Colon (tissue), 2 donors: ENCODE results near the gene ZBTB45.
"Not testable (repeated sequence)": the region's sequence is repeated elsewhere in the genome, so short reads cannot be mapped to it uniquely, and the experiment has no call there.

Experiments used
- FAIRE-seq: peaks from 2 replicates; lab custom pipeline; 2012; peaks lifted over from hg19 to GRCh38; lab: Jason Lieb, UNC
- donor health status: control.
- donor health status: control.

ZBTB45 gene

DNA sequence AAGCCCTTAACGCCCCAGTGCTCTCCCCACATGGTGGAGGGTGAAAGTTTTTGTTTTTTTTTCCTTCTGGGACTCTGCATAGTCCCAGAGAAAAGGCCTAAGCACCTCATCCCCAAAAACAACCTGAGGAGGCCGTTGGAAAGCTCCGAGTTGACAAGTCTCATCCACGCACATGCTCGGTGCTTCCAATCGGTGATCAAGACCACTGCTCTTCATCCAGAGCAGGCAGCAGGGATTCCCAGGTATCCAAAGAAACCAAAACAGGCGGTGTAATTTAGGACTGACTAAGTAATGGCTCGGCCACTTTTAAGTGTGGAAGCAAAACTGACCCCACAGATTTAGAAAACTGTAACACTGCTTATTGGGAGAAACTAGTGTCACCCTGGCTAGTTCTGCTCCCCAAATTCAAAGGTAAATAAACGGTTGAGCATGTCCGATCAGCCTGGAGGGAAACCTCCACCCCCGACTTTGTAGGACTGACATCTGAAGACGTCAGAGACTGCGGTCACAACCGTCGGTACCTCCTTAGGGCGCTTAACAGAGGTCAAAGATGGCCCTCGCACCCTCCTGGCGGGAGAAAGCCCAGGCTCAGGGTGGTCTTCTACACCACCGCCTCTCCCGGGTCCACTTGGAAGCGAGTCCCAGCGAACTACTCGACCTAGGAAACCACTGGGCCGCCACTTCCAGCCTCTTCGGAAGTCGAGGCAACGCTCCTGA lies 44.5 kb downstream of the ZBTB45 start:
- no peak for FAIRE-seq

DNA sequence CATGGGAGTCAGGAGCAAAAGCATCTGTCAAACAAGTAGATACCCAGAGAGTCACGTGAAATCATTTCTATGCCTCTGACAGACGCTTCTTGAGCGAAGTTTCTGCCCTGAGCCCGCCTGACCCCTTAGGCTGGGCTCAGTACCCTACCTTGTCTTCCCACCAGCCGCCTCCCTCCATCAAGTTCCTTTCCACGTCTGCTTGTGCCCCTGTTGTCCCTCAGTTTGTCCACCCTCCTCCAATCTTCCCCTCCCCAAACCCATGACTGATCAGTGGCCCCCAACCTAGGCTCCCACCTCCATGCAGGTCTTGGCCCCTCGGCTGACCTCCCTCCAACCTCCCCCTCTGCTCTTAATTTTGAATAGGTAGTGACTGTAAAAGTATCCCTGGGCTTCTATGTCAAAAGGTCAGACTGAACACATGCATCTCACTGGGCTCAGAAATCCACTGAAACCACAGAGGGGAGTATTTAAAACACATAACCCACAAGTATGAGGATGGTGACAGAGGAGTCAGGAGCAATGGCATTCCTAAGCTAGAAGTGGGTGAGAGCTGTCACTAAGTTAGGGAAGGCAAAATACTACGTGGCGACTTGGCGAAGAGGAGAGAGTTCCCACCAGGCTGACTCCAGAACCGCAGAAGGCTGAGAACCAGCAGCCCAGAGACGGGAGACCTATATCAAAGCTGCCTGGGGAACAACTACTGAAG lies 45.2 kb downstream of the ZBTB45 start:
- no peak for FAIRE-seq

DNA sequence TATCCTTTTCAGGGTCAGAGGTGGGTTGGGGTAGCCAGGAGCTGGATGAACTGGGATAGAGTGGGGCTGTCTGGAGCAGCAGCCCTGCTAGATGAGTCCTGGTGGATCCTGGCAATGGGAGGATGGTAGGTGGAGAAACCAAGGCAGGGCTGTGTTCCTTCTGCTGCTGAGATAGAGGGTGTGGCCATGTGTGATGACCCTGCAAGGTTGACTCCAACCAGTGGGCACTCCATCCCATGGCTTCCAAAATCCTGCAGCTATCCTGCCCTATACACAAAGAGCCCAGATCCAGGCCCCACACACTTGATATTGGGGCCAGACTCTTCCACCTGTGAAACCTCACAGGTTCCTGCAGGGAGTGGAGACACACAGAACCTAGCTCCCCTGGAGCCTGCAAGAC lies 45.8 kb downstream of the ZBTB45 start:
- FAIRE-seq = no peak

DNA sequence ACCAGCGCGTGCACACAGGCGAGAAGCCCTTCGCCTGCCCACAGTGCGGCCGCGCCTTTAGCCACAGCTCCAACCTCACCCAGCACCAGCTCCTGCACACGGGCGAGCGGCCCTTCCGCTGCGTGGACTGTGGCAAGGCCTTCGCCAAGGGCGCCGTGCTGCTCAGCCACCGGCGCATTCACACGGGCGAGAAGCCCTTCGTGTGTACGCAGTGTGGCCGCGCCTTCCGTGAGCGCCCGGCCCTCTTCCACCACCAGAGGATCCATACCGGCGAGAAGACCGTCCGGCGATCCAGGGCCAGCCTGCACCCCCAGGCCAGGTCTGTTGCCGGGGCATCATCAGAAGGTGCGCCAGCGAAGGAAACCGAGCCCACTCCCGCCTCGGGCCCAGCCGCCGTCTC lies 47.9 kb downstream of the ZBTB45 start:
- FAIRE-seq = no peak

DNA sequence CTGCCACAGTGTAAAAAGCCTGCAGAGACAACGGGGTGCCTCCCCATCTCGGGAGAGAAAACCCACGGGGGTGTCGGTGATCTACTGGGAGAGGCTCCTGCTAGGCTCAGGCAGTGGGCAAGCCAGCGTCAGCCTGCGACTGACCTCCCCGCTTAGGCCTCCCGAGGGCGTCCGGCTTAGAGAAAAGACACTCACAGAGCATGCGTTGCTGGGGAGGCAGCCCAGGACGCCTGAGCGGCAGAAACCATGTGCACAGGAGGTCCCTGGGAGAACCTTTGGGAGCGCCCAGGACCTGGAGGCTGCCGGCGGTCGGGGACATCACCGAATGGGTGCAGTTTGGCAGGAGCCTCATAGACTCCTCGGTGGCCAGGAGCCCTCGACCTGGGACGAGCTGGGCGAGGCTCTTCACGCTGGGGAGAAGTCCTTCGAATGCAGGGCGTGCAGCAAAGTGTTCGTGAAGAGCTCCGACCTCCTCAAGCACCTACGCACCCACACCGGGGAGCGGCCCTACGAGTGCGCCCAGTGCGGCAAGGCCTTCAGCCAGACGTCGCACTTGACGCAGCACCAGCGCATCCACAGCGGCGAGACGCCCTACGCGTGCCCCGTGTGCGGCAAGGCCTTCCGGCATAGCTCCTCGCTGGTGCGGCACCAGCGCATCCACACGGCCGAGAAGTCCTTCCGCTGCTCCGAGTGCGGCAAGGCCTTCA lies 48.6 kb downstream of the ZBTB45 start:
- FAIRE-seq = not testable (repeated sequence)

DNA sequence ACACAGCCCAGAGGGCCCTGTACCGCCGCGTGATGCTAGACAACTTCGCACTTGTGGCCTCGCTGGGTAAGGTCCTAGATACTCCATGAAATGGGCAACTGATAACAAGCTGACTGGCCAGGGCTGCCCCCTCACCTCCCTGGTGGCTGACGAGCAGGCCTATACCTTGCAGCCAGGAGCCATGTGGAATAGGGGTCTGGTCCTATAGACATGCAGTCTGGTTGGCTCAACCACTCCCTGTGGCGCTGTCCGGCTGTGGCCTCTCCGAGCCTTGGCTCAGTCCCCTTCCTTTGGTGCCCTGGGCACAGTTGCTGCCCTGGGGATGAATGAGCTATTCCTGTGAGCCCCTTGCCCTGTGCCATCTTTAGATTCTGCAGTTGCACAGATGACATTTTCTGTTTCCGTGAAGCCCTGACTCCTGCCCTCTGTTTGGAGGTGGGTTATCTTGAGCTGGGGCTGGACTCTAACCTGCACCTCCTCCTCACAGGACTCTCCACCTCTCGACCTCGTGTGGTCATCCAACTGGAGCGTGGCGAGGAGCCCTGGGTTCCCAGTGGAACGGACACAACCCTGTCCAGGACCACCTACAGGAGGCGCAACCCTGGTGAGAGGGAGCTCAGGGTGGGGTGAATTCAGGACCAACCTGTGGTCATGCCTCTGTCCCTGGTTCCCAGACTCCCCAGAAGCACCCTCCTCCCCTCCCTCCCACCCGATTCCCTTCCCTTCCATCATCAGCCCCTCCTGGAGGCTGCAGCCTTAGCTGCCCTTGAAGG lies 50.2 kb downstream of the ZBTB45 start:
- no peak for FAIRE-seq

DNA sequence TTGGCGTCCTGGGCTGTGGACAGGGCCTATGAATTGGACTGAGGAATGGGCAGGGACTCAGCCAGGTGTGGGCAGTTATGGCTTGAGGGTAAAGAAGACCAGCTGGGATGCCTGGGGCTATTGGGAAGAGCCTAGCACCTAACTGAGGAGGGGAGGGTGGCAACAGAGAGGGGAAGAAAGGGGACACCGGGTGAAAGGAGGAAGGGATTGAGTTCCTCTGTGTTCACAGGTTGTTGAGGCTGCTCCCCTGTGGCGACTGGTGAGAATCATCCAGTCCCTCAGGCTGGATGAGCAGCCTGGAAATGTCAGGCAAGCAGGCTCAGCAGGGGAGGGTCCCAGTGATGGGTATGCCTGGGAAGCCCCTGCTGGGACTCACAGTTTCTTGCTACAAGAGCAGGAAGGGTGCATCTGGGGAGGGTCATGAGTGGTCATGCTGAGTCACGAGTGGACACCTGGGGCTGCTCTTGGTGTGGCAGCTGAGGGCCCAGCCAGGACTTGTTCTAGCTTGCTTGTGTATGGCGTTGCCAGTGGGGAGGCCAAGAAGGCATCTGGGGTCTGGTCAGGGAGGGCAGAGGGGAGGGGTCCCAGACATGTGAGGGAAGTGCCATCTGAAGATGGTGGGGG lies 51.3 kb downstream of the ZBTB45 start:
- no peak for FAIRE-seq

DNA sequence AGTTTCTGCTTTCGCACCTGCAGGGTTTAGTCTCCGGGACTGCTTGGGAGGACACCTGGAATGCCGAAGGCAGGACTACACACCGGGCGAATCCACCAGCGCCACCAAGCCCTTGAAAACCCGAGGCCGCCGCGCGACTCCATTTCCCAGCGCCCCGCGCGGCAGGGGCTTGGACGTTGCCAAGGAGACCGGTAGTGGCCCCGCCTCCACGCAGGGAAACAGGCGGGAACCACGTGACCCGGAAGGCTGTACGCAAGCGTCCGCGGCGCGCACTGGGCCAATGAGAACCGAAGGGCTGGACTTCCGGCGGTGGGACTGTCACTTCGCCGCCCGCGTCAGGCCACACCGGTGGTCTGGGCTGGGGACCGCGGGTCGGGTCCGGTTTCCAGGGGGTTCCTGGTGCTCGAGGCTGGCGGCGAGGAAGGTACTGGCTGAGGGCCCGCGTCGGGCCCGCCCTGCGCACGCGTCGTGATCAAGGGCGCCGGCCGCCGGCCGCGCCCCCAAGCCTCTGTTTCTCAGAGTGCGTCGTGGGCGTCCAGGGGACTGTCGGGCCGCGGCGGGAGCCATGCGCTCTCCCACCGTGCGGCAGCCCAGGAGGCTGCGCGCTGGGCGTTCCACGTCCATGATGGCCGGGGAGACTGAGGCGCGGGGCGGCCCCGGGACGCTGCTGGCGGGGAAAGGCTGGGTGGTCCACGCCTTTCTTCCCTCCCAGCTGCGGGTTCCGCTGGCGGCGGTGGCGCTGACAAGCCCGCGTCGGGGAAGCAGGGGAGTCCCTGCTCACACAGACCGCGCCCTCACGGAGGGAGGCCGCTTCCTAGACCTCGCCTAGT lies 52.6 kb downstream of the ZBTB45 start, which contains the start of gene ZNF324:
ZNF324 (plus strand) TSS at position 321 of the 830 bp plus-strand sequence. CDS start 2,106 bp downstream, outside the sequence.
- no peak for FAIRE-seq

DNA sequence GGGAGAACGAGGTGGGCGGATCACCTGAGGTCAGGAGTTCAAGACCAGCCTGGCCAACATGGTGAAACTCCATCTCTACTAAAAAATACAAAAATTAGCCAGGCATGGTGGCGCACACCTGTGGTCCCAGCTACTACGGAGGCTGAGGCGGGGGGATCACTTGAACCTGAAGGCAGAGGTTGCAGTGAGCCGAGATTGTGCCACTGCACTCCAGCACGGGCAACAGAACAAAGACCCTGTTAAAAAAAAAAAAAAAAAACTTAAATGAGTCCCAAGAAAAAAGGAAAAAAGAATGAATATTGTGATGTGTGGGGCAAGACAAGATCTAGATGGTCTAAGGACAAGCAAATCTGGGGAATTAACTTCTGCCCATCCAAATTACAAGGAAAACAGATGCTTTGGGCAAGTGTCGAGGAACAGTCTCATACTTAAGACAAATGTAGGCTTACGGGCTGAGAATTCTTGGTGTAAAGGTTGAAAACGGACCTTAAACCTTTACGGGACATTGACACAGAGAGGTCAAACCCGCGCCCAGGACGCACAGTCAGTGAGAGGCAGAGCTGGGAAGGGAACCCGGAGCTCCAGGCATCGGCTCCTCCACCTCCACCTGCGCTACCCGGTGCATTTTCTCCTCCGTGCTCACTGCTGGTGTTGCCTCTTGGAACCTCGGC lies 53.4 kb downstream of the ZBTB45 start:
- no peak for FAIRE-seq
